Endometrium (tissue), 2 donors: ENCODE results near the gene CLIC5.

Experiments
- FAIRE-seq: peaks from 2 replicates; lab custom pipeline; 2012; peaks lifted over from hg19 to GRCh38; lab: Jason Lieb, UNC
- donor health status: control.
- donor health status: control.

Gene CLIC5

GRCh38 chr6:45838996-45839395 lies 176.7 kb downstream of the CLIC5 start:
- FAIRE-seq = no peak

- no peak for FAIRE-seq
These were observed 177.2 kb downstream of the CLIC5 start for GRCh38 chr6:45838451-45838850.

- FAIRE-seq = no peak
These were observed 178.0 kb downstream of the CLIC5 start for GRCh38 chr6:45837541-45838200.

- no peak for FAIRE-seq
These were observed 178.7 kb downstream of the CLIC5 start for GRCh38 chr6:45836984-45837383.

GRCh38 chr6:45836438-45836824 lies 179.2 kb downstream of the CLIC5 start:
- no peak for FAIRE-seq

- FAIRE-seq = no peak
These were observed 179.8 kb downstream of the CLIC5 start for GRCh38 chr6:45835721-45836437.

- no peak for FAIRE-seq
These were observed 183.6 kb downstream of the CLIC5 start for GRCh38 chr6:45832063-45832462.
